ENCODE measurements around the gene RPAIN.
A peak's percentile ranks its signal among the peaks of the same experiment; 100 is the strongest.
"Not testable (repeated sequence)": the region's sequence is repeated elsewhere in the genome, so short reads cannot be mapped to it uniquely, and the experiment has no call there.

RPAIN gene

GRCh38 chr17:5431949-5432556 is 12.1 kb downstream of the RPAIN start:
- CTCF ChIA-PET: interaction anchor here (0.6 to 1.7 kb wide), 4 partner anchors 9 to 158 kb away, joined by 3 to 4 read pairs (median 3); no protein-coding TSS in a partner anchor
- TF ChIP-seq CTCF (IDR thresholded peaks at IDR 0.05; ENCODE audit: control extremely low read depth, extremely low read depth, low read depth, missing control alignments): no peak
- DNase-seq (ENCODE audit: extremely low spot score): no peak
- POLR2A ChIA-PET: no interaction called here

GRCh38 chr17:5434984-5435383 is 15.0 kb downstream of the RPAIN start:
- POLR2A ChIA-PET: interaction anchor here (1.0 kb wide), 1 partner anchor 15 kb away, joined by 4 read pairs; the partner anchor contains the start of genes NUP88 and RPAIN
- no peak for DNase-seq (ENCODE audit: extremely low spot score)
- CTCF ChIA-PET: interaction anchor here (1.5 to 2.4 kb wide), 2 partner anchors 8 kb away, joined by 4 to 8 read pairs; no protein-coding TSS in a partner anchor
- no peak for TF ChIP-seq CTCF (IDR thresholded peaks at IDR 0.05; ENCODE audit: control extremely low read depth, extremely low read depth, low read depth, missing control alignments)

- DNase-seq (ENCODE audit: extremely low spot score); POLR2A ChIA-PET: not testable (repeated sequence)
- CTCF ChIA-PET: interaction anchor here (1.0 to 1.5 kb wide), 2 partner anchors 9 to 198 kb away, joined by 3 to 4 read pairs; no protein-coding TSS in a partner anchor
Observed at GRCh38 chr17:5435781-5436315, 15.9 kb downstream of the RPAIN start.

- ChIA-PET POLR2A (no interaction called here), CTCF (interaction anchor here (1.2 to 6.1 kb wide), 10 partner anchors 9 to 189 kb away, joined by 3 to 45 read pairs (median 7); no protein-coding TSS in a partner anchor)
- no peak for TF ChIP-seq CTCF (IDR thresholded peaks at IDR 0.05; ENCODE audit: control extremely low read depth, extremely low read depth, low read depth, missing control alignments)
- no peak for DNase-seq (ENCODE audit: extremely low spot score)
Observed at GRCh38 chr17:5437721-5438317, 17.8 kb downstream of the RPAIN start.

- DNase-seq (ENCODE audit: extremely low spot score): peak; percentile 95
- ChIA-PET POLR2A (interaction anchor here (0.7 to 1.4 kb wide), 5 partner anchors 11 to 65 kb away, joined by 3 to 4 read pairs (median 3); partner anchors contain the start of genes DERL2, MIS12 and NUP88), CTCF (interaction anchor here (0.7 to 6.1 kb wide), 44 partner anchors 9 to 530 kb away, joined by 3 to 45 read pairs (median 6); partner anchors contain the start of genes DHX33, NUP88 and RPAIN)
- TF ChIP-seq CTCF (IDR thresholded peaks at IDR 0.05; ENCODE audit: control extremely low read depth, extremely low read depth, low read depth, missing control alignments): peak; percentile 92
Observed at GRCh38 chr17:5438716-5439445, 18.9 kb downstream of the RPAIN start, which contains the start of gene C1QBP. TSS of gene C1QBP (minus strand) at chr17:5439155. CDS start at chr17:5439073, 82 bp downstream.

- no peak for TF ChIP-seq CTCF (IDR thresholded peaks at IDR 0.05; ENCODE audit: control extremely low read depth, extremely low read depth, low read depth, missing control alignments)
- CTCF ChIA-PET: interaction anchor here (0.7 to 6.1 kb wide), 43 partner anchors 10 to 530 kb away, joined by 3 to 45 read pairs (median 6); partner anchors contain the start of genes DHX33, NUP88 and RPAIN
- POLR2A ChIA-PET: interaction anchor here (0.7 to 1.4 kb wide), 4 partner anchors 11 to 66 kb away, joined by 3 to 4 read pairs (median 3); partner anchors contain the start of genes DERL2, MIS12 and NUP88
- DNase-seq (ENCODE audit: extremely low spot score): no peak
Observed at GRCh38 chr17:5439446-5439764, 19.4 kb downstream of the RPAIN start.

Data from GM10248 (cell line).